H9 (cell line): ENCODE results near the gene CMSS1. TPM values are rescaled to one million over a fixed set of nuclear protein-coding genes. Genes with fewer than 3 reads are reported as not detected.

ENCODE experiments used
- DNase-seq: peaks from one replicate; pipeline ENCODE4 v3.0.0-alpha.2; 2017
- H2AFZ ChIP-seq: one replicate; pipeline ENCODE4 v1.6.1; 2013; ENCODE audit warnings: mild to moderate bottlenecking, low read length, control low read depth, moderate library complexity
- H2AK5ac ChIP-seq: 2 replicates; pipeline ENCODE4 v1.6.1; 2013; ENCODE audit warnings: low read length, control low read depth, mixed read lengths; ENCODE audit not compliant: insufficient read length
- H2BK120ac ChIP-seq: one replicate; pipeline ENCODE4 v1.6.1; 2013; ENCODE audit warnings: low read depth, mild to moderate bottlenecking, low read length, control low read depth, inconsistent platforms; ENCODE audit not compliant: poor library complexity, severe bottlenecking
- H2BK12ac ChIP-seq: 2 replicates; pipeline ENCODE4 v1.6.1; 2013; ENCODE audit warnings: low read length, control low read depth, mixed read lengths, low read depth; ENCODE audit not compliant: insufficient read length
- H2BK15ac ChIP-seq: 2 replicates; pipeline ENCODE4 v1.6.1; 2013; ENCODE audit warnings: low read depth, low read length, control low read depth
- H2BK20ac ChIP-seq: one replicate; pipeline ENCODE4 v1.6.1; 2013; ENCODE audit warnings: low read depth, mild to moderate bottlenecking, low read length, control low read depth, inconsistent platforms; ENCODE audit not compliant: poor library complexity, severe bottlenecking
- H2BK5ac ChIP-seq: 2 replicates; pipeline ENCODE4 v1.6.1; 2013; ENCODE audit warnings: low read length, control low read depth, mixed read lengths; ENCODE audit not compliant: insufficient read length
- H3K14ac ChIP-seq: 2 replicates; pipeline ENCODE4 v1.6.1; 2013; ENCODE audit warnings: low read length, control low read depth; ENCODE audit not compliant: insufficient read depth
- H3K18ac ChIP-seq: 2 replicates; pipeline ENCODE4 v1.6.1; 2013; ENCODE audit warnings: low read depth, mild to moderate bottlenecking, mixed read lengths, low read length, control low read depth; ENCODE audit not compliant: insufficient read length
- H3K23ac ChIP-seq: 2 replicates; pipeline ENCODE4 v1.6.1; 2013; ENCODE audit warnings: low read length, control low read depth, mixed read lengths, low read depth; ENCODE audit not compliant: insufficient read length
- H3K23me2 ChIP-seq: 2 replicates; pipeline ENCODE4 v1.6.1; 2013; ENCODE audit warnings: low read depth, mild to moderate bottlenecking, mixed read lengths, low read length, control low read depth; ENCODE audit not compliant: insufficient read length, poor library complexity, severe bottlenecking
- H3K27ac ChIP-seq: 2 replicates; pipeline ENCODE4 v1.5.1; 2013; ENCODE audit warnings: low read length, control low read depth, mixed read lengths, low read depth; ENCODE audit not compliant: insufficient read length
- H3K27me3 ChIP-seq: 2 replicates; pipeline ENCODE4 v1.6.1; 2013; ENCODE audit warnings: low read length, control low read depth, inconsistent platforms; ENCODE audit not compliant: insufficient read depth
- H3K4ac ChIP-seq: 2 replicates; pipeline ENCODE4 v1.6.1; 2013; ENCODE audit warnings: low read depth, mild to moderate bottlenecking, control low read depth, inconsistent platforms, low read length, moderate library complexity
- H3K4me1 ChIP-seq: 2 replicates; pipeline ENCODE4 v1.6.1; 2013; ENCODE audit warnings: low read length, control low read depth, inconsistent platforms; ENCODE audit not compliant: insufficient read depth
- H3K4me2 ChIP-seq: 2 replicates; pipeline ENCODE4 v1.6.1; 2013; ENCODE audit warnings: low read length, control low read depth, mixed read lengths; ENCODE audit not compliant: insufficient read length, insufficient read depth
- H3K56ac ChIP-seq: 2 replicates; pipeline ENCODE4 v1.6.1; 2013; ENCODE audit warnings: low read depth, mild to moderate bottlenecking, mixed read lengths, low read length, control low read depth; ENCODE audit not compliant: insufficient read length
- H3K79me1 ChIP-seq: 2 replicates; pipeline ENCODE4 v1.6.1; 2013; ENCODE audit warnings: low read depth, mild to moderate bottlenecking, moderate library complexity, low read length, control low read depth, inconsistent platforms; ENCODE audit not compliant: insufficient read depth, poor library complexity, severe bottlenecking
- H3K79me2 ChIP-seq: 2 replicates; pipeline ENCODE4 v1.6.1; 2013; ENCODE audit warnings: low read length, control low read depth, inconsistent platforms; ENCODE audit not compliant: insufficient read depth
- H3K9ac ChIP-seq: 2 replicates; pipeline ENCODE4 v1.6.1; 2013; ENCODE audit warnings: low read length, control low read depth, mixed read lengths; ENCODE audit not compliant: insufficient read length; ENCODE audit errors: extremely low read depth
- H3K9me3 ChIP-seq: one replicate; pipeline ENCODE4 v1.6.1; 2013; ENCODE audit warnings: low read depth, low read length, inconsistent platforms; ENCODE audit not compliant: control insufficient read depth
- H3T11ph ChIP-seq: one replicate; pipeline ENCODE4 v1.6.1; 2013; ENCODE audit warnings: mild to moderate bottlenecking, low read length, control low read depth, inconsistent platforms
- H4K20me1 ChIP-seq: one replicate; pipeline ENCODE4 v1.6.1; 2013; ENCODE audit not compliant: control insufficient read depth, insufficient read length, insufficient read depth
- H4K5ac ChIP-seq: 2 replicates; pipeline ENCODE4 v1.6.1; 2013; ENCODE audit warnings: low read depth, mild to moderate bottlenecking, mixed read lengths, low read length, control low read depth; ENCODE audit not compliant: insufficient read length
- H4K8ac ChIP-seq: replicated peaks from 2 replicates; pipeline ENCODE4 v1.6.1; 2013; ENCODE audit warnings: low read length, control low read depth, mixed read lengths, low read depth; ENCODE audit not compliant: insufficient read length
- H4K91ac ChIP-seq: 2 replicates; pipeline ENCODE4 v1.6.1; 2013; ENCODE audit warnings: low read depth, mild to moderate bottlenecking, moderate library complexity, mixed read lengths, low read length, control low read depth; ENCODE audit not compliant: insufficient read length
- H3K27ac Mint-ChIP-seq, 3 experiments: 2 replicates in 2 of 3; 3 replicates in 1 of 3; pipeline ENCODE4 v1.8.0; 2020 to 2021; ENCODE audit warnings: mixed read lengths in 3 of 3, mild to moderate bottlenecking in 1 of 3, moderate library complexity in 1 of 3
- H3K27me3 Mint-ChIP-seq: 2 replicates; pipeline ENCODE4 v1.8.0; 2021; ENCODE audit warnings: low read depth, mild to moderate bottlenecking, moderate library complexity, mixed read lengths
- H3K36me3 Mint-ChIP-seq, 3 experiments: 2 replicates in 2 of 3; 3 replicates in 1 of 3; pipeline ENCODE4 v1.8.0; 2020 to 2021; ENCODE audit warnings: low read depth in 3 of 3, mixed read lengths in 3 of 3; ENCODE audit not compliant: insufficient read depth in 1 of 3
- H3K4me1 Mint-ChIP-seq, 2 experiments: 2 replicates each; pipeline ENCODE4 v1.8.0; 2020; ENCODE audit warnings: mixed read lengths in 2 of 2
- H3K4me3 Mint-ChIP-seq, 2 experiments: 2 replicates in 1 of 2; 3 replicates in 1 of 2; pipeline ENCODE4 v1.8.0; 2020 to 2021; ENCODE audit warnings: mild to moderate bottlenecking in 2 of 2, mixed read lengths in 2 of 2, moderate library complexity in 1 of 2
- H3K9me3 Mint-ChIP-seq, 2 experiments: 2 replicates in 1 of 2; 3 replicates in 1 of 2; pipeline ENCODE4 v1.8.0; 2020; ENCODE audit warnings: mild to moderate bottlenecking in 2 of 2, mixed read lengths in 2 of 2, moderate library complexity in 1 of 2
- WGBS: extraction: QIAGEN DNeasy Blood & Tissue Kit; methylation state at CpG from one replicate; pipeline ENCODE4 v1.1.7; 2013; ENCODE audit warnings: missing lambda C conversion rate, low lambda C conversion rate, mixed read lengths; ENCODE audit not compliant: insufficient read length; ENCODE audit errors: extremely low coverage; 5-methylcytosine and 5-hydroxymethylcytosine counted together
- total RNA-seq: library from RNA; stranded (reverse); gene quantifications from 2 replicates; pipeline ENCODE4 v1.2.1, GENCODE V29; 2021
- TF ChIP-seq, protein P1 (sequence below): fragments of 200-600 bp; sonication (generic); conservative IDR thresholded peaks from 3 replicates; pipeline ENCODE4 v1.8.0; 2021; ENCODE audit warnings: antibody characterized with exemption, mild to moderate bottlenecking

Gene CMSS1
- total RNA-seq, 1 experiment from 2014 or later, result 61.8 TPM

DNA sequence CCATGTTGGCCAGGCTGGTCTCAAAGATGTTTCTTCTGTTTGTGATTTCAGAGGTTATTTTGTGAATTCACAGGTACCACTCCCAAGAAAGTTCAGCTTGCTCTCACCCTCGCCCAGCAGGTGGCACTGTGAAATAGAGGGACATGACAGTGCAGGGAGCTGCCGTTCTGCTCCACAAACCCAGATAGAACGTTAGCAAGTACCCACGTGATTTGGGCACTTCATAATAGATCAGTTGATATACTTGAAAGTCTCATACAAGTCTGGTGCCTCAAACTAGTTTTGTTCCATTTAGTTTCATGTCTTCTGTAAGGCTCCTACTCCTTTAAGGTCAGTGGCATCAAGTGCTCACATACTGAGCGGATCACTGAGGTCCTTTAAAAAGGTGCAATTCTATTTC, 251.2 kb downstream of the CMSS1 start:
- Mint-ChIP-seq H3K27ac (no peak overlapping the region), H3K4me1 (peaks cover 19 to 20% of the 10 kb centered on the region in 2 experiments), H3K27me3 (no peaks in the 10 kb centered on the region), H3K9me3 (no peaks in the 10 kb centered on the region), H3K36me3 (no peaks in the 10 kb centered on the region), H3K4me3 (no peak overlapping the region)
- H3T11ph ChIP-seq, result no peak overlapping the region
- no peaks in the 10 kb centered on the region for H3K79me2 ChIP-seq
- no peak overlapping the region for H3K23ac ChIP-seq
- H2BK5ac ChIP-seq, result no peak overlapping the region
- H2BK12ac ChIP-seq, result no peak overlapping the region
- H3K14ac ChIP-seq, result no peak overlapping the region
- H4K5ac ChIP-seq, result no peak overlapping the region
- H4K8ac ChIP-seq, result no peak overlapping the region
- no peak overlapping the region for H2AK5ac ChIP-seq
- H4K20me1 ChIP-seq, result no peaks in the 10 kb centered on the region
- no peak overlapping the region for H2BK15ac ChIP-seq
- no CpG with 5 or more reads among the region's 5 CpGs for WGBS
- no peak overlapping the region for H3K4me2 ChIP-seq
- no peak overlapping the region for H2BK120ac ChIP-seq
- DNase-seq, result peak; percentile 77
- H3K4ac ChIP-seq, result no peak overlapping the region
- no peaks in the 10 kb centered on the region for H3K9me3 ChIP-seq
- H3K27me3 ChIP-seq, result no peaks in the 10 kb centered on the region
- H4K91ac ChIP-seq, result no peak overlapping the region
- H3K18ac ChIP-seq, result no peak overlapping the region
- no peak overlapping the region for H3K9ac ChIP-seq
- H2BK20ac ChIP-seq, result no peak overlapping the region
- H2AFZ ChIP-seq, result no peak overlapping the region
- no peak overlapping the region for H3K56ac ChIP-seq
- H3K79me1 ChIP-seq, result no peaks in the 10 kb centered on the region
- TF ChIP-seq, protein P1, sequence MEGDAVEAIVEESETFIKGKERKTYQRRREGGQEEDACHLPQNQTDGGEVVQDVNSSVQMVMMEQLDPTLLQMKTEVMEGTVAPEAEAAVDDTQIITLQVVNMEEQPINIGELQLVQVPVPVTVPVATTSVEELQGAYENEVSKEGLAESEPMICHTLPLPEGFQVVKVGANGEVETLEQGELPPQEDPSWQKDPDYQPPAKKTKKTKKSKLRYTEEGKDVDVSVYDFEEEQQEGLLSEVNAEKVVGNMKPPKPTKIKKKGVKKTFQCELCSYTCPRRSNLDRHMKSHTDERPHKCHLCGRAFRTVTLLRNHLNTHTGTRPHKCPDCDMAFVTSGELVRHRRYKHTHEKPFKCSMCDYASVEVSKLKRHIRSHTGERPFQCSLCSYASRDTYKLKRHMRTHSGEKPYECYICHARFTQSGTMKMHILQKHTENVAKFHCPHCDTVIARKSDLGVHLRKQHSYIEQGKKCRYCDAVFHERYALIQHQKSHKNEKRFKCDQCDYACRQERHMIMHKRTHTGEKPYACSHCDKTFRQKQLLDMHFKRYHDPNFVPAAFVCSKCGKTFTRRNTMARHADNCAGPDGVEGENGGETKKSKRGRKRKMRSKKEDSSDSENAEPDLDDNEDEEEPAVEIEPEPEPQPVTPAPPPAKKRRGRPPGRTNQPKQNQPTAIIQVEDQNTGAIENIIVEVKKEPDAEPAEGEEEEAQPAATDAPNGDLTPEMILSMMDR, result peak; percentile 80
- no peak overlapping the region for H3K27ac ChIP-seq
- peaks cover 2% of the 10 kb centered on the region for H3K4me1 ChIP-seq
- no peaks in the 10 kb centered on the region for H3K23me2 ChIP-seq
